Measurements from ENCODE around the gene POLR2E.
"Not testable (repeated sequence)": the region's sequence is repeated elsewhere in the genome, so short reads cannot be mapped to it uniquely, and the experiment has no call there.

Gene POLR2E

DNA sequence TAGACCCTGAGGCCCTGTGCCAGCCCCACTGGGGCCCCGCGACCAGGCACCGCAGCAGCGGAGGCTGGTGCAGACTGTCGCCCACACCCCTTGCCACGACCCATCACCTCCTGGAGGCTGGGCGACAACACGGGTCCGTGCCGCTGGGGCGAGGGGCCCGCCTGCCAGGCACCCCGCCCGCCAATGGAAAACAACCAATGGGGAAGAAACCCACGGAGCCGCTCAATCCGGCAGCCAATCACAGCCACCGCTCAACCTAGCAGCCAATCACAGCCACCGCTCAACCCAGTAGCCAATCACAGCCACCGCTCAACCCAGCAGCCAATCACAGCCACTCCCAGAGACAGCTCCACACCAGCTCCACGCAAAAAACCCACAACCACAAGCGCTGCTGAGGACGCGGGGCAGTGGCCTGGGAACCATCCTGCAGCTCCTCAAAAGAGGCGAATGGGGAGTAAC lies 38.3 kb upstream of the POLR2E start:
- no peak overlapping the region for H3K4me3 ChIP-seq (ENCODE audit: low read depth, low read length)
- no peak for DNase-seq
- no peaks in the 10 kb centered on the region for H3K27me3 ChIP-seq (replicated peaks)
- in situ Hi-C loops (cut with HindIII; ENCODE audit: low pct_ligation_motif_present, low sequenced_read_pairs) = no loop called here
- no peak overlapping the region for H3K27ac ChIP-seq
- H3K36me3 ChIP-seq (replicated peaks) = no peaks in the 10 kb centered on the region
- TF ChIP-seq, protein P1, sequence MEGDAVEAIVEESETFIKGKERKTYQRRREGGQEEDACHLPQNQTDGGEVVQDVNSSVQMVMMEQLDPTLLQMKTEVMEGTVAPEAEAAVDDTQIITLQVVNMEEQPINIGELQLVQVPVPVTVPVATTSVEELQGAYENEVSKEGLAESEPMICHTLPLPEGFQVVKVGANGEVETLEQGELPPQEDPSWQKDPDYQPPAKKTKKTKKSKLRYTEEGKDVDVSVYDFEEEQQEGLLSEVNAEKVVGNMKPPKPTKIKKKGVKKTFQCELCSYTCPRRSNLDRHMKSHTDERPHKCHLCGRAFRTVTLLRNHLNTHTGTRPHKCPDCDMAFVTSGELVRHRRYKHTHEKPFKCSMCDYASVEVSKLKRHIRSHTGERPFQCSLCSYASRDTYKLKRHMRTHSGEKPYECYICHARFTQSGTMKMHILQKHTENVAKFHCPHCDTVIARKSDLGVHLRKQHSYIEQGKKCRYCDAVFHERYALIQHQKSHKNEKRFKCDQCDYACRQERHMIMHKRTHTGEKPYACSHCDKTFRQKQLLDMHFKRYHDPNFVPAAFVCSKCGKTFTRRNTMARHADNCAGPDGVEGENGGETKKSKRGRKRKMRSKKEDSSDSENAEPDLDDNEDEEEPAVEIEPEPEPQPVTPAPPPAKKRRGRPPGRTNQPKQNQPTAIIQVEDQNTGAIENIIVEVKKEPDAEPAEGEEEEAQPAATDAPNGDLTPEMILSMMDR (IDR thresholded peaks at IDR 0.05; ENCODE audit: low read depth, low read length, missing control alignments) = no peak

- Histone ChIP-seq H3K4me3 (ENCODE audit: low read depth, low read length) (peak overlapping the region; percentile 75), H3K36me3 (replicated peaks) (peaks cover under 1% of the 10 kb centered on the region), H3K27ac (peak overlapping the region; percentile 86), H3K27me3 (replicated peaks) (no peaks in the 10 kb centered on the region)
- TF ChIP-seq, protein P1 (IDR thresholded peaks at IDR 0.05; ENCODE audit: low read depth, low read length, missing control alignments) = no peak
- no peak for DNase-seq
- in situ Hi-C loops (cut with HindIII; ENCODE audit: low pct_ligation_motif_present, low sequenced_read_pairs) = no loop called here
Measured at GRCh38 chr19:1132552-1133383, 37.6 kb upstream of the POLR2E start.

DNA sequence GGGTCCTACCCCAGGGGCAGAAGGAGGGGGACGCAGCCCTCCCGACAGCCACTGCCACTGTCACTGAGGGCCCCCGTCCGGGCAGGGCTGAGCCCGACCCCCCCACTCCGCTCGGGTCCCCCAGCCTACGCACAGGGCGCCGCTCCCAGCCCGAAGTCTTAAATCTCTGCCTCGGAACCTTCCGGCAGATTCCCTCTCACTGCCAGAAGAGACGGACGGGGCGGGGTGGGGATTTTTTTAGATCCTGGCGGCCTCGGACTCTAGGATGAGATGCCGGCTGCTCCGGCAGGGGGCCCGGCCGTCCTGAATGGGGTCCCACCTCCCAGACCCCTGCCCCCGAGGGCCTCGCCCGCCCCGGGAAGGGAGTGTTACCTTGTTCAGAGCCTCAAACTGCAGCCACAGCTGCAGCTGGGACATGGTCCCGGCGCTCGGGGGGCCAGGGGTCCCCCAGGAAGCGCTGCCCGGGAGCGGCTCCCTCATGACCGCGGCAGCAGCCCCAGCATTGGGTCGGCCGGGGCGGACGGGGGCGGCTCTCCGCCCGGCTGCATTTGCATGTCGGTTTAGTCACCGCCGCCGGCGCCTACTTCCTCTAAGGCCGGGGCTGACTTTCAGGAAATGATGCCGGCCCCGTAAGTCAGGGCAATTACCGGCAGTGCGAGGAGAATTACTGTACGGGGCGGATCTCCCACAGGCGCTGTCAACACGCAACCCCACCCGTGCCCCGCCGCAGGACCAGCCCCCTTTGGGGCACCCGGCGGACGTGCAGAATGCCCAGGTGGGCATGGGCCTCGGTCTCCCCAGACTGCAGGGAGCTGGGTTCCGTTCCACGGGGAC lies 36.8 kb upstream of the POLR2E start:
- H3K27ac ChIP-seq = peak overlapping the region; percentile 86
- no peaks in the 10 kb centered on the region for H3K27me3 ChIP-seq (replicated peaks)
- in situ Hi-C loops (cut with HindIII; ENCODE audit: low pct_ligation_motif_present, low sequenced_read_pairs) = no loop called here
- peaks cover 9% of the 10 kb centered on the region for H3K36me3 ChIP-seq (replicated peaks)
- TF ChIP-seq, protein P1 (IDR thresholded peaks at IDR 0.05; ENCODE audit: low read depth, low read length, missing control alignments) = peak; percentile 39
- DNase-seq = peak; percentile 70
- peak overlapping the region; percentile 75 for H3K4me3 ChIP-seq (ENCODE audit: low read depth, low read length)

- Histone ChIP-seq H3K27ac (peak overlapping the region; percentile 86), H3K27me3 (replicated peaks) (no peaks in the 10 kb centered on the region), H3K4me3 (ENCODE audit: low read depth, low read length) (peak overlapping the region; percentile 75), H3K36me3 (replicated peaks) (peaks cover 17% of the 10 kb centered on the region)
- TF ChIP-seq, protein P1 (IDR thresholded peaks at IDR 0.05; ENCODE audit: low read depth, low read length, missing control alignments) = no peak
- in situ Hi-C loops (cut with HindIII; ENCODE audit: low pct_ligation_motif_present, low sequenced_read_pairs) = no loop called here
- DNase-seq = no peak
Measured at GRCh38 chr19:1130771-1131717, 35.9 kb upstream of the POLR2E start.

GRCh38 chr19:1129535-1129934 lies 34.4 kb upstream of the POLR2E start:
- DNase-seq = no peak
- in situ Hi-C loops (cut with HindIII; ENCODE audit: low pct_ligation_motif_present, low sequenced_read_pairs) = no loop called here
- Histone ChIP-seq H3K36me3 (replicated peaks) (peaks cover 29% of the 10 kb centered on the region), H3K27me3 (replicated peaks) (no peaks in the 10 kb centered on the region), H3K27ac (no peak overlapping the region), H3K4me3 (ENCODE audit: low read depth, low read length) (no peak overlapping the region)
- TF ChIP-seq, protein P1 (IDR thresholded peaks at IDR 0.05; ENCODE audit: low read depth, low read length, missing control alignments) = no peak

DNA sequence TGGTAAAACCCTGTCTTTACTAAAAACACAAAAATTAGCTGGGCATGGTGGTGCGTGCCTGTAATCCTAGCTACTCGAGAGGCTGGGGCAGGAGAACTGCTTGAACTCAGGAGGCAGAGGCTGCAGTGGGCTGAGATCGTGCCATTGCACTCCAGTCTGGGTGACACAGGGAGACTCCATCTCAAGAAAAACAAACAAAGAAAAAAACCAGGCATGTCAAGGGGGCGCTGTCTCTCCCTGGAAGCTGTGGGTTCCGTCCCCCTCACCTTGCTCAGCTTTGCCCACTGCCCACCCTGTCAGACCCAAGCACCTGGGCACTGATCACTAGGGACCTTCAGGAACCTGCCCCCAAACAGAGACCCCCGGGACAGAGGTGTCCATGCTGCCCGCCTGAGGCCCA lies 33.9 kb upstream of the POLR2E start:
- H3K4me3 ChIP-seq (ENCODE audit: low read depth, low read length); H3K27me3 ChIP-seq (replicated peaks); in situ Hi-C loops (cut with HindIII; ENCODE audit: low pct_ligation_motif_present, low sequenced_read_pairs); DNase-seq; H3K27ac ChIP-seq: not testable (repeated sequence)
- H3K36me3 ChIP-seq (replicated peaks) = peaks cover 32% of the 10 kb centered on the region
